MM.1S (cell line): ENCODE data around the gene CPSF4.

Experiments used
- EZH2 ChIP-seq: fragments of 300-600 bp; sonication (generic); optimal IDR thresholded peaks from 2 replicates; pipeline ENCODE3; 2017; ENCODE audit warnings: low read depth, mild to moderate bottlenecking, antibody characterized with exemption, low read length, mixed read lengths
- EZH2phosphoT487 ChIP-seq: fragments of 300-600 bp; sonication (generic); IDR thresholded peaks from 2 replicates; pipeline ENCODE4 v1.6.1; 2018; ENCODE audit warnings: antibody characterized with exemption, low read length
- TF ChIP-seq, protein P1 (sequence below): fragments of 300-600 bp; sonication (generic); IDR thresholded peaks from 2 replicates; pipeline ENCODE4 v1.5.1; 2016; ENCODE audit warnings: antibody characterized with exemption, low read length, mixed read lengths

GRCh38 chr7:99399597-99399996 is 39.1 kb upstream of the CPSF4 start:
- TF ChIP-seq, protein P1, sequence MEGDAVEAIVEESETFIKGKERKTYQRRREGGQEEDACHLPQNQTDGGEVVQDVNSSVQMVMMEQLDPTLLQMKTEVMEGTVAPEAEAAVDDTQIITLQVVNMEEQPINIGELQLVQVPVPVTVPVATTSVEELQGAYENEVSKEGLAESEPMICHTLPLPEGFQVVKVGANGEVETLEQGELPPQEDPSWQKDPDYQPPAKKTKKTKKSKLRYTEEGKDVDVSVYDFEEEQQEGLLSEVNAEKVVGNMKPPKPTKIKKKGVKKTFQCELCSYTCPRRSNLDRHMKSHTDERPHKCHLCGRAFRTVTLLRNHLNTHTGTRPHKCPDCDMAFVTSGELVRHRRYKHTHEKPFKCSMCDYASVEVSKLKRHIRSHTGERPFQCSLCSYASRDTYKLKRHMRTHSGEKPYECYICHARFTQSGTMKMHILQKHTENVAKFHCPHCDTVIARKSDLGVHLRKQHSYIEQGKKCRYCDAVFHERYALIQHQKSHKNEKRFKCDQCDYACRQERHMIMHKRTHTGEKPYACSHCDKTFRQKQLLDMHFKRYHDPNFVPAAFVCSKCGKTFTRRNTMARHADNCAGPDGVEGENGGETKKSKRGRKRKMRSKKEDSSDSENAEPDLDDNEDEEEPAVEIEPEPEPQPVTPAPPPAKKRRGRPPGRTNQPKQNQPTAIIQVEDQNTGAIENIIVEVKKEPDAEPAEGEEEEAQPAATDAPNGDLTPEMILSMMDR = no peak
- TF ChIP-seq EZH2 = no peak
- no peak for TF ChIP-seq EZH2phosphoT487
